HEK293 (cell line): ENCODE measurements around the gene GANAB.

Experiments
- CTCF ChIA-PET: fragments of 350-600 bp; formaldehyde crosslinking; extraction: SDS; loops from one replicate; lab custom pipeline; 2021; ENCODE audit warnings: antibody characterized with exemption; lab: Yijun Ruan, JAX
- POLR2A ChIA-PET: fragments of 300-600 bp; formaldehyde crosslinking; extraction: SDS; loops from one replicate; lab custom pipeline; 2020; ENCODE audit warnings: antibody characterized with exemption, inconsistent platforms; lab: Yijun Ruan, JAX
- H3K27ac ChIP-seq: fragments of 200-500 bp; sonication (Bioruptor generic); 2 replicates; pipeline ENCODE4 v1.5.1; 2014; ENCODE audit warnings: low read depth, low read length, control low read depth, inconsistent platforms; ENCODE audit errors: extremely low read depth
- H3K36me3 ChIP-seq, 2 experiments: fragments of 200-500 bp in 1 of 2; sonication (Bioruptor generic) in 1 of 2; 1 replicate in 1 of 2; 2 replicates in 1 of 2; pipeline ENCODE4 v1.5.1; 2014 to 2017; ENCODE audit warnings: inconsistent platforms in 2 of 2, low read length in 2 of 2; ENCODE audit not compliant: control insufficient read depth in 2 of 2, insufficient read depth in 1 of 2
- H3K4me1 ChIP-seq: fragments of 200-500 bp; sonication (Bioruptor generic); 2 replicates; pipeline ENCODE4 v1.5.1; 2014; ENCODE audit warnings: mild to moderate bottlenecking, low read length, inconsistent platforms; ENCODE audit not compliant: control insufficient read depth, insufficient read depth
- H3K4me3 ChIP-seq: 2 replicates; pipeline ENCODE4 v1.5.1; 2011; ENCODE audit warnings: low read depth, mild to moderate bottlenecking, control low read depth, low read length, moderate library complexity
- H3K9me3 ChIP-seq: fragments of 200-500 bp; sonication (Bioruptor generic); 2 replicates; pipeline ENCODE4 v1.5.1; 2014; ENCODE audit warnings: low read depth, low read length, inconsistent platforms; ENCODE audit not compliant: control insufficient read depth, insufficient read depth
- HOXA7 ChIP-seq: sonication (generic); formaldehyde crosslinking; IDR thresholded peaks from 2 replicates; pipeline ENCODE4 v1.8.1; 2022; ENCODE audit warnings: missing genetic modification reagents, borderline replicate concordance
- KLF1 ChIP-seq: fragments of 450-650 bp; formaldehyde crosslinking; IDR thresholded peaks from 2 replicates; pipeline ENCODE4 v1.5.1; 2016; ENCODE audit warnings: missing biosample characterization, missing genetic modification characterization
- KLF16 ChIP-seq: fragments of 450-650 bp; formaldehyde crosslinking; IDR thresholded peaks from 2 replicates; pipeline ENCODE4 v1.5.1; 2017; ENCODE audit warnings: missing biosample characterization, missing genetic modification characterization
- KLF7 ChIP-seq: fragments of 450-650 bp; formaldehyde crosslinking; IDR thresholded peaks from 2 replicates; pipeline ENCODE4 v1.5.1; 2016; ENCODE audit warnings: missing biosample characterization, missing genetic modification characterization, borderline replicate concordance
- KLF8 ChIP-seq: fragments of 450-650 bp; formaldehyde crosslinking; IDR thresholded peaks from 2 replicates; pipeline ENCODE4 v1.5.1; 2016; ENCODE audit warnings: missing biosample characterization, missing genetic modification characterization
- SP3 ChIP-seq: fragments of 450-650 bp; formaldehyde crosslinking; IDR thresholded peaks from 2 replicates; pipeline ENCODE4 v1.5.1; 2016; ENCODE audit warnings: missing biosample characterization, missing genetic modification characterization
- SP7 ChIP-seq: fragments of 450-650 bp; formaldehyde crosslinking; IDR thresholded peaks from 2 replicates; pipeline ENCODE4 v1.5.1; 2016; ENCODE audit warnings: missing biosample characterization, missing genetic modification characterization
- ZBTB21 ChIP-seq: fragments of 450-650 bp; formaldehyde crosslinking; IDR thresholded peaks from 2 replicates; pipeline ENCODE4 v1.5.1; 2017; ENCODE audit warnings: missing biosample characterization, missing genetic modification characterization
- ZEB2 ChIP-seq: fragments of 450-650 bp; formaldehyde crosslinking; IDR thresholded peaks from 2 replicates; pipeline ENCODE4 v1.5.1; 2016; ENCODE audit warnings: missing biosample characterization, missing genetic modification characterization
- ZFHX2 ChIP-seq: fragments of 450-650 bp; formaldehyde crosslinking; conservative IDR thresholded peaks from 2 replicates; pipeline ENCODE4 v1.5.1; 2016; ENCODE audit warnings: missing biosample characterization, missing genetic modification characterization
- ZNF132 ChIP-seq: fragments of 450-650 bp; formaldehyde crosslinking; IDR thresholded peaks from 2 replicates; pipeline ENCODE4 v1.5.1; 2017; ENCODE audit warnings: missing biosample characterization, missing genetic modification characterization, borderline replicate concordance
- ZNF16 ChIP-seq: fragments of 450-650 bp; formaldehyde crosslinking; IDR thresholded peaks from 2 replicates; pipeline ENCODE4 v1.5.1; 2016; ENCODE audit warnings: low read depth, missing biosample characterization, missing genetic modification characterization
- ZNF184 ChIP-seq: fragments of 450-650 bp; IDR thresholded peaks from 2 replicates; pipeline ENCODE4 v1.5.1; 2018; ENCODE audit warnings: missing biosample characterization, mild to moderate bottlenecking, missing genetic modification characterization
- ZNF2 ChIP-seq: fragments of 450-650 bp; formaldehyde crosslinking; IDR thresholded peaks from 2 replicates; pipeline ENCODE4 v1.5.1; 2016; ENCODE audit warnings: missing biosample characterization, missing genetic modification characterization
- ZNF202 ChIP-seq: fragments of 450-650 bp; formaldehyde crosslinking; IDR thresholded peaks from 2 replicates; pipeline ENCODE4 v1.5.1; 2016; ENCODE audit warnings: missing biosample characterization, missing genetic modification characterization, borderline replicate concordance
- ZNF23 ChIP-seq: fragments of 450-650 bp; formaldehyde crosslinking; IDR thresholded peaks from 2 replicates; pipeline ENCODE4 v1.5.1; 2016; ENCODE audit warnings: missing biosample characterization, missing genetic modification characterization, borderline replicate concordance
- ZNF341 ChIP-seq: fragments of 450-650 bp; formaldehyde crosslinking; IDR thresholded peaks from 2 replicates; pipeline ENCODE4; 2016; ENCODE audit warnings: low read depth, missing biosample characterization, missing genetic modification characterization
- ZNF350 ChIP-seq: fragments of 450-650 bp; formaldehyde crosslinking; IDR thresholded peaks from 2 replicates; pipeline ENCODE4 v1.5.0; 2017; ENCODE audit warnings: missing biosample characterization, mild to moderate bottlenecking, missing genetic modification characterization
- ZNF366 ChIP-seq: fragments of 450-650 bp; formaldehyde crosslinking; conservative IDR thresholded peaks from 2 replicates; pipeline ENCODE4 v1.5.1; 2016; ENCODE audit warnings: missing biosample characterization, missing genetic modification characterization
- ZNF426 ChIP-seq: fragments of 450-650 bp; formaldehyde crosslinking; IDR thresholded peaks from 2 replicates; pipeline ENCODE4 v1.5.1; 2017; ENCODE audit warnings: missing biosample characterization, missing genetic modification characterization, mild to moderate bottlenecking, inconsistent platforms, moderate library complexity
- ZNF514 ChIP-seq: fragments of 450-650 bp; formaldehyde crosslinking; IDR thresholded peaks from 2 replicates; pipeline ENCODE4 v1.5.1; 2016; ENCODE audit warnings: missing biosample characterization, missing genetic modification characterization
- ZNF548 ChIP-seq: fragments of 450-650 bp; formaldehyde crosslinking; IDR thresholded peaks from 2 replicates; pipeline ENCODE4 v1.5.1; 2016; ENCODE audit warnings: missing biosample characterization, missing genetic modification characterization
- ZNF549 ChIP-seq: fragments of 450-650 bp; IDR thresholded peaks from 2 replicates; pipeline ENCODE4 v1.5.1; 2018; ENCODE audit warnings: missing biosample characterization, missing genetic modification characterization, mild to moderate bottlenecking, inconsistent platforms, moderate library complexity
- ZNF560 ChIP-seq: fragments of 450-650 bp; formaldehyde crosslinking; IDR thresholded peaks from 2 replicates; pipeline ENCODE4 v1.5.1; 2017; ENCODE audit warnings: missing biosample characterization, missing genetic modification characterization, borderline replicate concordance
- ZNF596 ChIP-seq: fragments of 450-650 bp; IDR thresholded peaks from 2 replicates; pipeline ENCODE4 v1.5.0; 2018; ENCODE audit warnings: missing biosample characterization, mild to moderate bottlenecking, missing genetic modification characterization, moderate library complexity
- ZNF600 ChIP-seq: fragments of 450-650 bp; formaldehyde crosslinking; IDR thresholded peaks from 2 replicates; pipeline ENCODE4 v1.5.1; 2016; ENCODE audit warnings: missing biosample characterization, missing genetic modification characterization
- ZNF629 ChIP-seq: fragments of 450-650 bp; formaldehyde crosslinking; IDR thresholded peaks from 2 replicates; pipeline ENCODE4 v1.5.1; 2017; ENCODE audit warnings: missing biosample characterization, missing genetic modification characterization
- ZNF747 ChIP-seq: fragments of 450-650 bp; formaldehyde crosslinking; IDR thresholded peaks from 2 replicates; pipeline ENCODE4 v1.5.1; 2016; ENCODE audit warnings: missing biosample characterization, missing genetic modification characterization
- ZNF785 ChIP-seq: fragments of 450-650 bp; formaldehyde crosslinking; IDR thresholded peaks from 2 replicates; pipeline ENCODE4 v1.5.1; 2016; ENCODE audit warnings: missing biosample characterization, missing genetic modification characterization
- ZNF792 ChIP-seq: fragments of 450-650 bp; formaldehyde crosslinking; IDR thresholded peaks from 2 replicates; pipeline ENCODE4 v1.5.1; 2016; ENCODE audit warnings: missing biosample characterization, missing genetic modification characterization
- TF ChIP-seq, protein P1 (sequence below): fragments of 450-650 bp; formaldehyde crosslinking; IDR thresholded peaks from 2 replicates; pipeline ENCODE4 v1.5.1; 2016; ENCODE audit warnings: missing biosample characterization, missing genetic modification characterization
- TF ChIP-seq, protein P2 (sequence below): fragments of 450-650 bp; formaldehyde crosslinking; IDR thresholded peaks from 2 replicates; pipeline ENCODE4 v1.5.1; 2016; ENCODE audit warnings: missing biosample characterization, missing genetic modification characterization, low read depth
- TF ChIP-seq, protein P3 (sequence below): fragments of 450-650 bp; formaldehyde crosslinking; IDR thresholded peaks from 2 replicates; pipeline ENCODE4 v1.5.1; 2016; ENCODE audit warnings: missing biosample characterization, missing genetic modification characterization

The GANAB gene

DNA sequence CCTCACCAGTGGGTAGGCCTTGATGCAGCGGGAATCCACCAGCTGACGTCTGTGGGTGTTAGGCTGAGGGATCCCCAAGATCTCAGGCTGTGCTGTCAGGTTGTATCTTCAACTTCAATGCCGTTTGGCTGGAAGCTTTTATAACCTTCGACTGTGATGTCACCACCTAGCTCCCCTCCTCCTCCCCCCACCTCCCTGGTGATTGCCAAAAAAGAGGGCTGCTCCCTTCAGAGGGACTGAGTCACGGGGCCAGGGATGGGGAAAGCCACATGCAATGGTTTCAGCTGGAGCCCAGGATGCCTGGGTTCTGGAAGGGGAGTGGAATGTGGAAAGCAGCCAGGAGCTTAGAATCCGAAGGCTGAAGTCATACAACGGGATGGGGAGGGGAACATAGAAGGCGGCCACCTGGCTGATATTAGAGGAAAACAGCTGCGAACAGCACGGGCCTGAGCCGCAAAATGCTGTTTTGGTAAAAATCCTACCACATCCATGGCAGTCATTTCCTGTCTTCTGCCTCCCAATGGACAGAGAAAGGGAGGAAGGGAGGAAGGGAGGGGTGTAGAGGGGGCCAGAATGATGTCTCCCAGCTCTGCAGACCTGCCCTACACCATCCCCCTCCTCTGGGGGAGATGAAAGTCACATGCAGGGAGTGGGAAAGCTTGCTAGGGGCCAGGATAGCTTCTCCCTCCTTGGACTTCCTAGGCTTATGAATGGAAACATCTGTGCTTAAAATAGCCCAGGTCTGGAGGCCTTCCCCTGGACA, 43.2 kb upstream of the GANAB start, which contains the start of gene LRRN4CL (continued):
- TF ChIP-seq ZNF23 (tag by site-specific recombination) (no peak), ZNF600 (tag by site-specific recombination) (0 out of 2 replicates have a peak, but pooled peaks have one; percentile 19), HOXA7 (CRISPR knock-in tag) (no peak), ZNF596 (tag by site-specific recombination) (no peak), ZBTB21 (tag by site-specific recombination) (peak; percentile 44; the same call in 1 of the 2 replicates), ZNF549 (tag by site-specific recombination) (no peak), ZNF202 (tag by site-specific recombination) (no peak), ZFHX2 (0 out of 2 replicates have a peak, but pooled peaks have one; percentile 11), KLF1 (tag by site-specific recombination) (no peak), ZNF184 (tag by site-specific recombination) (no peak), SP7 (tag by site-specific recombination) (peak; percentile 36; the same call in 1 of the 2 replicates), ZNF341 (tag by site-specific recombination) (no peak), SP3 (no peak), KLF8 (peak; percentile 54; the same call in 1 of the 2 replicates), ZEB2 (tag by site-specific recombination) (0 out of 2 replicates have a peak, but pooled peaks have one; percentile 44), ZNF629 (tag by site-specific recombination) (peak; percentile 87)
- TF ChIP-seq, protein P1, sequence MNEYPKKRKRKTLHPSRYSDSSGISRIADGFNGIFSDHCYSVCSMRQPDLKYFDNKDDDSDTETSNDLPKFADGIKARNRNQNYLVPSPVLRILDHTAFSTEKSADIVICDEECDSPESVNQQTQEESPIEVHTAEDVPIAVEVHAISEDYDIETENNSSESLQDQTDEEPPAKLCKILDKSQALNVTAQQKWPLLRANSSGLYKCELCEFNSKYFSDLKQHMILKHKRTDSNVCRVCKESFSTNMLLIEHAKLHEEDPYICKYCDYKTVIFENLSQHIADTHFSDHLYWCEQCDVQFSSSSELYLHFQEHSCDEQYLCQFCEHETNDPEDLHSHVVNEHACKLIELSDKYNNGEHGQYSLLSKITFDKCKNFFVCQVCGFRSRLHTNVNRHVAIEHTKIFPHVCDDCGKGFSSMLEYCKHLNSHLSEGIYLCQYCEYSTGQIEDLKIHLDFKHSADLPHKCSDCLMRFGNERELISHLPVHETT (tag by site-specific recombination) = no peak
- TF ChIP-seq, protein P2, sequence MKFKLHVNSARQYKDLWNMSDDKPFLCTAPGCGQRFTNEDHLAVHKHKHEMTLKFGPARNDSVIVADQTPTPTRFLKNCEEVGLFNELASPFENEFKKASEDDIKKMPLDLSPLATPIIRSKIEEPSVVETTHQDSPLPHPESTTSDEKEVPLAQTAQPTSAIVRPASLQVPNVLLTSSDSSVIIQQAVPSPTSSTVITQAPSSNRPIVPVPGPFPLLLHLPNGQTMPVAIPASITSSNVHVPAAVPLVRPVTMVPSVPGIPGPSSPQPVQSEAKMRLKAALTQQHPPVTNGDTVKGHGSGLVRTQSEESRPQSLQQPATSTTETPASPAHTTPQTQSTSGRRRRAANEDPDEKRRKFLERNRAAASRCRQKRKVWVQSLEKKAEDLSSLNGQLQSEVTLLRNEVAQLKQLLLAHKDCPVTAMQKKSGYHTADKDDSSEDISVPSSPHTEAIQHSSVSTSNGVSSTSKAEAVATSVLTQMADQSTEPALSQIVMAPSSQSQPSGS (tag by site-specific recombination) = peak; percentile 25; the same call in 1 of the 2 replicates

DNA sequence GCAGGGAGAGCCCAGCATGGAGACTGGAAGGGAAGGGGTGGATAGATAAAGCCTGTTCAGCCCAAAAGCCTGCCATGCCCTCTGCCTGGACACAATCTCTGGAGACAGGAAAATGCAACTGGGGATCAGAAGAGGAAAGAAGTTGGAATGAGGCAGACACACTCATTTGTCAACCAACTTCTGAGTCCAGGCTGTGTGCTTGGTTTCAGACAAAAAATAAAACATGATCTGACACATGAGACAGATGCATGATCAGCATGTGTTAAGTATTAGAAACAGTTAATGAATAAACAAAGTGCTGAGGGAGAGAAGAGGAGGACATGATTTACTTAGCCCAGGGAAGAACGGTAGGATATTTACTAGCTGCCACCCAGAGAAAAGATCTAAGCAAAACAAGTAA, 42.1 kb upstream of the GANAB start:
- ChIA-PET POLR2A (interaction anchor here (1.4 to 2.3 kb wide), 2 partner anchors 12 to 15 kb away, joined by 4 to 8 read pairs; no protein-coding TSS in a partner anchor), CTCF (interaction anchor here (0.6 to 2.3 kb wide), 4 partner anchors 13 to 264 kb away, joined by 3 to 8 read pairs (median 4); no protein-coding TSS in a partner anchor)
- Histone ChIP-seq H3K9me3 (no peaks in the 10 kb centered on the region), H3K4me3 (no peak overlapping the region), H3K27ac (no peak overlapping the region), H3K4me1 (no peaks in the 10 kb centered on the region), H3K36me3 (peaks cover 4 to 37% of the 10 kb centered on the region in 2 experiments; a peak in 2 of 3 replicates)
- TF ChIP-seq ZNF350 (tag by site-specific recombination) (no peak), ZNF548 (tag by site-specific recombination) (no peak), ZNF426 (no peak), KLF7 (tag by site-specific recombination) (no peak), ZNF2 (tag by site-specific recombination) (no peak), ZNF514 (no peak), ZNF792 (tag by site-specific recombination) (no peak), ZNF366 (no peak), ZNF560 (no peak), ZNF16 (tag by site-specific recombination) (no peak), ZNF785 (tag by site-specific recombination) (no peak), ZNF132 (tag by site-specific recombination) (no peak), SP3 (no peak), KLF16 (tag by site-specific recombination) (no peak), ZNF747 (no peak)
- TF ChIP-seq, protein P3, sequence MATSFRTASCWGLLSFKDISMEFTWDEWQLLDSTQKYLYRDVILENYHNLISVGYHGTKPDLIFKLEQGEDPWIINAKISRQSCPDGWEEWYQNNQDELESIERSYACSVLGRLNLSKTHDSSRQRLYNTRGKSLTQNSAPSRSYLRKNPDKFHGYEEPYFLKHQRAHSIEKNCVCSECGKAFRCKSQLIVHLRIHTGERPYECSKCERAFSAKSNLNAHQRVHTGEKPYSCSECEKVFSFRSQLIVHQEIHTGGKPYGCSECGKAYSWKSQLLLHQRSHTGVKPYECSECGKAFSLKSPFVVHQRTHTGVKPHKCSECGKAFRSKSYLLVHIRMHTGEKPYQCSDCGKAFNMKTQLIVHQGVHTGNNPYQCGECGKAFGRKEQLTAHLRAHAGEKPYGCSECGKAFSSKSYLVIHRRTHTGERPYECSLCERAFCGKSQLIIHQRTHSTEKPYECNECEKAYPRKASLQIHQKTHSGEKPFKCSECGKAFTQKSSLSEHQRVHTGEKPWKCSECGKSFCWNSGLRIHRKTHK (tag by site-specific recombination) = no peak
- TF ChIP-seq, protein P1 (tag by site-specific recombination) = no peak
